GM12872 (cell line): ENCODE data around the gene IGF2BP1.

Experiments
- CTCF ChIP-seq: IDR thresholded peaks from 3 replicates; pipeline ENCODE4 v1.5.1; 2011; ENCODE audit warnings: low read depth, mild to moderate bottlenecking, low read length, moderate library complexity; ENCODE audit not compliant: insufficient read depth

The IGF2BP1 gene

DNA sequence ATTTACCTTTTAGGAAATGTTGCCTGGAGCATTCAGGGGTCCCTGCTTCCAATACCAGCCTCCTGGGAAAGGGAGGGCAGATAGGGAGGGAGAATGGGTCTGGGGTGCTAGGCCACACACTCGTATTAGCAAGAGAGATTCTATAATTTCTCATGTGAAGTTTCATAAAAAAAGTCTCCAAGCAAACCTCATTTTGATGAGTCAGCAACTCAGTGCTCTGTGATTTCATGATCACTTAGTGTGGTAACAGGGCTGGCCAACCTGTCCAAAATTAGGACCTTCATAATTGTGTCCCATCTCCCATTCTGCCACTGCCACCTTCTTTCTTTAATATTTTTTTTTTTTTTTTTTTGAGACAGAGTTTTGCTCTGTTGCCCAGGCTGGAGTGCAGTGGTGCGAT, 41.4 kb downstream of the IGF2BP1 start:
- TF ChIP-seq CTCF = no peak

DNA sequence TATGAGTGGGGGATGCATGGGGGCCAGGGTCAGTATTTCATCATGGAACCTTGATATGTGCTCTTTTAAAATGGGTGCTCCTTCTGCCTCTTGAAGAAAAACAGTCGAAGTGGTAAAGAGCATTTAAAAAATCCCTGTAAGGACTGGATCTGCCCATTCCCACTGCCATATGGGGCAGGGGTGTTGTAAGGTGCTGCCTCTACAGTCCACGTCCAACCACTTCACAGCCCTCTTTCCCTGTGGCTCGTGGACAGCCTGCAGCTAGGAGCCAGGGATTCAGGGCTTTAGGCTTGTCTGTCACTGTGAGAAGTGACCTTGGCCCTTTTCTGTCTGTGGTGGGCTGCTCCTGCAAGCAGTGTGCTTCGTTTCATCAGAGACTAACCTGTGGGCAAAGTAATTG, 44.3 kb downstream of the IGF2BP1 start:
- TF ChIP-seq CTCF = no peak

DNA sequence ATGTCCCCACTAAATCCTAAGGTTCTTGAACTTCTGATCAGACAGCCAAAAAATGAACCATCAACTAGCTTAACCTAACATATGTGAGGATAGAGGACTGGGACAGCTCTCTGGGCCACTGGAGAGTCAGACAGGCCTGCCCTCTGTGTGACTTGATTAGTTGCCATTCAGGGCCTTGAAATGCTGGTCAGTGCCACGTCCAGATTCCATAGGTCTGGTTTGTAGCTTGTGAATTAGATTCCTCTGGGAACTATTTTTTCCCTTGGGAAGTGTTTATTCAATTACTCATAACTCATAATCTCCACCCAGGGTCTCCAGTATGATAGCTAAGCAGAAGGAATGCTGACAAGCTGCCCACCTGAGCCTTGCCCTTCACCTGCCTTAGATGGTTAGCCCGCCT, 48.2 kb downstream of the IGF2BP1 start:
- no peak for TF ChIP-seq CTCF

DNA sequence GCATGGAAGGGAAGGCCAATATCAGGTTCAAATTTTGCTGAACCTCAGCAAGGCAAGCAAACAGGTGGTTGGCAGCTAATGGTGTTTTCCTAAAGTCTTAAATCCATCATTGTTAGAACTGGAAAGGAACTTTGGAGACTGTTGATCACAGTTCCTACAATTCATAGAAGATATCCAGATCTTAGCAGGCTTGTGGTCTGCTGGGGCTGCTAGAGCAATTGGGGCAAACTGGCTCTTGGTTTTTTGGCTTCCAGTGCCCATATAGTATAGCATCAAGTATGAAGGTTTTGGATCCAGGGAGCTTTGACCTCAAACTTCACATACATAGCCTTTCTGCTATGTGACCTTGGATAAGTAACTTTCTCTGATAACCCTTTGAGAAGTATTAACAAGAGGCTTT, 49.7 kb downstream of the IGF2BP1 start:
- no peak for TF ChIP-seq CTCF

GRCh38 chr17:49049265-49049664, 52.1 kb downstream of the IGF2BP1 start:
- TF ChIP-seq CTCF = no peak

DNA sequence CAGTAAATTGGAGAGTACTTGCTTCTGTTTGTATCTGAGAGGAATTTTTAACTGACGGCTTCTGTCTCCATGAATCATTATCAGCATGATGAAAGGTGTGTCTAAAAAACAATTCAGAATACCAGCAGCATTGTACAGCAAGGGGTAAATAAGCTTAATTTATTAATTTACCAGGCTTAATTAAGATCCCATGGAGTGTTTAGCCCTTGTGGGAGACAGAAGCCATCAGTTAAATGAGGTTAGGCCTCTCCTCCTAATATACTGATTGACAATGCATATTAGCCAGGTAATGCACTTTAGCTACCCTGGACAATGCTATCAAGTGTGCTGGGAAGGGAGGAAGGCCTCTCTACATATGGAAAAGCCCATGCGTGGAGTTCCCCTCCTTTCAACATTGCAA, 53.4 kb downstream of the IGF2BP1 start:
- no peak for TF ChIP-seq CTCF

DNA sequence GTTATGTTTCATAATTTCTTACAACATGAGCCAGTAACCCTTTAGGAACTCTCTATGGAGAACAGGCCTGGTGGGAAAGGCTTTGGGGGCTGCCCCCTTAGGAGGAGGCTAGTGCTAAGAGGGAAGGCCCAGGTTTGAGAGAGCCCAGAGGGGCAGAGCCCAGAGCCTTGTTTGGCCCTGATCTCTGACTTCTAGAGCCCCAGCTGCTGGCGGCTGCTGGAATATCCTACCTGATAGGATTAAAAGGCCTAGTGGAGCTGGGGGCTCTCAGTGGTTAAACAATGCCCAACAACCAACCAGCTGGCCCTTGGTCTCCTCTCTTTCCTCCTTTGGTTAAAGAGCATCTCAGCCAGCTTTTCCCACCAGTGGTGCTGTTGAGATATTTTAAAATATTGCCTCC, 54.1 kb downstream of the IGF2BP1 start:
- no peak for TF ChIP-seq CTCF
